Cardiac fibroblast (primary cell): Measurements from ENCODE around the gene NXNL1.

ENCODE experiments used
- DNase-seq, 2 donors: peaks; one replicate each; pipeline versions ENCODE4 v3.0.0 to v3.0.0-alpha.2; 2010; ENCODE audit warnings: low read depth in 2 of 2
- H3K4me3 ChIP-seq, 2 donors: replicated peaks in 1 of 2; 1 replicate in 1 of 2; 2 replicates in 1 of 2; pipeline ENCODE4 v1.5.1; 2011; ENCODE audit warnings: low read depth in 2 of 2, low read length in 2 of 2, mild to moderate bottlenecking in 2 of 2, moderate library complexity in 1 of 2
- TF ChIP-seq, protein P1 (sequence below): IDR thresholded peaks from one replicate; pipeline ENCODE4 v1.5.1; 2011; ENCODE audit warnings: low read depth, mild to moderate bottlenecking, low read length, inconsistent platforms

NXNL1 gene

DNA sequence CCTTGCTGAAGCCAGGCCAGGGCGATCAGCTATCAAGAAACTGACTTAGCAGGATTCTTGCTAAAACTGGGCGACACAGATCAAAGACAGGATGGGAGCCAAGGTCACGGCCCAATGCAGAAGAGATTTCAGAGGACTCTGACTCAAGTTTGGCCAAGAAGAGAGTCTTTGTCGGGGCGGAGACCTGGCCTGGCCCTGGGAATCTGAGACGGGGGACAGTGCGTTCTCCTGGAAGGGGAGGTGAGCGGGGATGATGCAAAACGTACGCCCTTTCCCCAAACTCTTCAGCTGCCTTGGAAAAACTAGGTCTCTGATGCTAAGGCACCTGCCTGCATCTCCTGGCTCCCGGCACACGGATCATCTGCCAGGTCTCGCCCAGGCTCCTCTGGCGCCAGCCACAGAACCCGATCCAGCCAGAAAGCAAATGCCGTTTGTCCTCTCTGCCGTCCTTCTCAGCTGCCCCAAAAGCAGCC, 31.0 kb downstream of the NXNL1 start:
- TF ChIP-seq, protein P1, sequence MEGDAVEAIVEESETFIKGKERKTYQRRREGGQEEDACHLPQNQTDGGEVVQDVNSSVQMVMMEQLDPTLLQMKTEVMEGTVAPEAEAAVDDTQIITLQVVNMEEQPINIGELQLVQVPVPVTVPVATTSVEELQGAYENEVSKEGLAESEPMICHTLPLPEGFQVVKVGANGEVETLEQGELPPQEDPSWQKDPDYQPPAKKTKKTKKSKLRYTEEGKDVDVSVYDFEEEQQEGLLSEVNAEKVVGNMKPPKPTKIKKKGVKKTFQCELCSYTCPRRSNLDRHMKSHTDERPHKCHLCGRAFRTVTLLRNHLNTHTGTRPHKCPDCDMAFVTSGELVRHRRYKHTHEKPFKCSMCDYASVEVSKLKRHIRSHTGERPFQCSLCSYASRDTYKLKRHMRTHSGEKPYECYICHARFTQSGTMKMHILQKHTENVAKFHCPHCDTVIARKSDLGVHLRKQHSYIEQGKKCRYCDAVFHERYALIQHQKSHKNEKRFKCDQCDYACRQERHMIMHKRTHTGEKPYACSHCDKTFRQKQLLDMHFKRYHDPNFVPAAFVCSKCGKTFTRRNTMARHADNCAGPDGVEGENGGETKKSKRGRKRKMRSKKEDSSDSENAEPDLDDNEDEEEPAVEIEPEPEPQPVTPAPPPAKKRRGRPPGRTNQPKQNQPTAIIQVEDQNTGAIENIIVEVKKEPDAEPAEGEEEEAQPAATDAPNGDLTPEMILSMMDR, result no peak
- DNase-seq, result no peak
- H3K4me3 ChIP-seq, result no peak overlapping the region

DNA sequence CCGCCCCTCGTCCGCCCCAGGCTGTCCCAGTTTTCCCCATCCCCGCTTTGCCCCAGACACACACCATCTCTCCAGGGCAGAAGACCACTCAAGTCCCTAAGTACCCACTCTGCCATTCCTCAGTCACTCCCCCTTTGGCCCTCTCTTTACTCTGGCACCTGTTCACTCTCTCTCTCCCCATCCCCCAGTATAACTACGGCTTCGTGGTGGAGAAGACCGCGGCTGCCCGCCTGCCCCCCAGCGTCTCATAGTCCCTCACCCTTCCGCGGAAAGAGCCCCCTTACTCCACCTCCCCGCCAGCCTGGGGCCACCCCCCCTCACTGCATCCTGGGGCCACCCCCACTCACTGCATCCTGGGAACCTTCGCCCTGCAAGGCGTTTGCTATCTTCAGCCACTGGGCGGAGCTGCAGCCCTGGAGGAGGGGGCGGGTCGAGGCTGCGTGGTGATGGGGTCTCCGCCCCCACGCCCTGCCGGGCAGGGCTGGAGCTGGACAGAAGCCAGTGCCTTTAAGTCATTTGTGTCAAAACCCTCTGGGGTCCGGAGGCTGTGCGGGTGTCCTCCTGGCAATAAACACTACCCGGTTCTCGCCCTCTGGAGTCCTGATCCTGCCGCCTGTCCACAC, 35.9 kb downstream of the NXNL1 start:
- DNase-seq, result peak; percentile 36 to 64
- TF ChIP-seq, protein P1, result peak; percentile 59
- H3K4me3 ChIP-seq, result no peak overlapping the region

DNA sequence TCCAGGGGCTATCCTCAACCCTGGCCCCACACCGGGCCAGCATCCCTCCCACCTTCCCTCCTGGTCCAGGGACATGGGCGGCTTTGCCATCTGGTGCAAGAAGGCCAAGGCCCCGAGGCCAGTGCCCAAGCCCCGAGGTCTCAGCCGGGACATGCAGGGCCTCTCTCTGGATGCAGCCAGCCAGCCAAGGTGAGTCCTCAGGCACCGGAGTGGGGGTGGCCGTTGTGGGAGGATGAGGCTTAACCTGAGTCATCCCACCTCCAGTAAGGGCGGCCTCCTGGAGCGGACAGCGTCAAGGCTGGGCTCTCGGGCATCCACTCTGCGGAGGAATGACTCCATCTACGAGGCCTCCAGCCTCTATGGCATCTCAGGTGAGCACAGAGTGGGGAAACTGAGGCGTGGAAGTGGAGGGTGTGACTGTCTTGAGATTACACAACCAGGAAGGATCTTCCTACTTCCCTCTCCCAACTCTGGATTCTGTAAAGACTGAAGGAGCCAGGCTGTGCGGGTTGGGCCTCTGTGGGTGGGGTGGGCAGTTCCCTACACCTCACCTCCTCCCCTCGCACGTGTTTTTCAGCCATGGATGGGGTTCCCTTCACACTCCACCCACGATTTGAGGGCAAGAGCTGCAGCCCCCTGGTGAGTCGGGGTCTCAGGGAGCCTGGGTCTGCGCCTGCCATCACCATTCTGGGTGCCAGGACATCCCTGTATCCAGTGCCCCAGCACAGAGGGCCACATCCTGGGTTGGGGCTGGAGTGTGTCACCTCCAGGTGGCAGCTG, 37.1 kb downstream of the NXNL1 start:
- no peak for DNase-seq
- TF ChIP-seq, protein P1, result no peak
- H3K4me3 ChIP-seq, result no peak overlapping the region

DNA sequence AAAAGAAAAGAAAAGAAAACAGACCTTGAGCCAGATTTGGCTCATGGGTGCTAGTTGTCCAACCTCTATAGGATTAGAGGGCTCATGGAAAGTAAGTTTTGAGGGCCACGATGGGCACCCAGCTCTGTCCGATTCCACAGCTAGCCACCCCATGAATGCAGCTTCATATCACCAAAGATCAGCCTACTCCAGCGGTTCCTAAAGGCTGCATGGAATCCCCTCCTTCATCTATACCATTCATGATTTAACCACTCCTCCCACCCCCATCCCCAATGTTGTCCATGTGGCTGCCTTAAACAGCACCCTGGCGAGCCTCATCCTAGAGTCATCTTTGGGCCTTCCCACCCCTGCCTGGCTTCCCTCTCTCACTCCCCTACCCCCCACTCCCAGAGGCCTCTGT, 38.8 kb downstream of the NXNL1 start:
- no peak for DNase-seq
- TF ChIP-seq, protein P1, result no peak
- H3K4me3 ChIP-seq, result no peak overlapping the region

DNA sequence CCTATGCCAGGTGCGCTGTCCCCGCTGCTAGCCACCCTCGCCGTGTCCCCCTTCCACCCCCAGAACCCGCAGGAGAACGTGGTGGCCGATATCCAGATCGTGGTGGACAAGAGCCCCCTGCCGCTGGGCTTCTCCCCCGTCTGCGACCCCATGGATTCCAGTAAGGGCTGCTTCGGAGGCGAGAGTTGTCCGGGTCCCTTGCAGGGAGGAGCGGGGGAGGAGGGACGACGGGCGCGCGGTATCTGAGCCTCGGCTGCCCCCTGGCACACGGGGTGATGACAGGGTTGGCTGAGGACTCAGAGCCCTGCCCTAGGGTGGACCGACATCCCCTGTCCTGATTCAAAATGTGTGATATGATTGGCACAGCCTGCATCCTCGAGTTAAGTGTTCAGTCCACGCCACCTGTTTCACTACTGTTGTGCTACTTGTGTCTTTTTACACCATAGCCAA, 40.2 kb downstream of the NXNL1 start:
- DNase-seq, result peak in 1 of 2 donors; percentile 22
- H3K4me3 ChIP-seq, result peak overlapping the region; percentile 85 to 91
- TF ChIP-seq, protein P1, result no peak

DNA sequence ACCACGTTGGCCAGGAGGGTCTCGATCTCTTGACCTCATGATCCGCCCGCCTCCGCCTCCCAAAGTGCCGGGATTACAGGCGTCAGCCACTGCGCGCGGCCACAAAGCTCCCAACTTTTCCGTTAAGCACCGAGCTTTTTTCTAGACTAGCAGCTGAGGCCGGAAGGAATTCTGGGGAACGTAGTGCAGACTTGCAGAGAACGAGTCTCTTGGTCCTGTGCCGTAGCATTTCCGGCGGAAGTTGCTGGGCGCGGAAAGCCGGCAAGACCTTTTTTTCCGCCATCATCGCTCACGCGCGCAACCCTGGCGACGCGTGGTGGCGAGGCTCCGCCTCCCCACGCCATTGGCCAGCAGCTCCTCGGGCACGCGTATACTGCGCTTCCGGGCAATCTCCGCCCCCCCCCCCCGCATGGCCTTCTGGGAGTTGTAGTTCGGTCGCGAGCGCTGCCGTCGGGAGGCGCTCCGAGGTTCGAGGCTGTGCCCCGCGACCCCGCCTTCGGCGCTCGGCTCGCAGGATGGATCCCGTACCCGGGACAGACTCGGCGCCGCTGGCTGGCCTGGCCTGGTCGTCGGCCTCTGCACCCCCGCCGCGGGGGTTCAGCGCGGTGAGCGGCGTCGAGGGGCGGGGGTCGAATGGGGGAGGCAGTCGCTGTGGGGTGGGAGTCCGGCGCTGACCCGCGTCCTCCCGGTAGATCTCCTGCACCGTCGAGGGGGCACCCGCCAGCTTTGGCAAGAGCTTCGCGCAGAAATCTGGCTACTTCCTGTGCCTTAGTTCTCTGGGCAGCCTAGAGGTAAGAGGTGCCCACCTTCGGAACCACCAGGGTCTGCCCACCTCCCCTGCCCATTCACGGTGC, 40.9 kb downstream of the NXNL1 start, which contains the start of gene MVB12A:
Gene MVB12A, plus strand, starts transcription at position 427 of the 854 bp plus-strand sequence. Its CDS starts 89 bp downstream, at position 516.
- TF ChIP-seq, protein P1, result no peak
- peak within 1 kb of the TSS; percentile 85 to 91 for H3K4me3 ChIP-seq
- DNase-seq, result peak; percentile 99 to 100
